Activated CD8-positive, alpha-beta memory T cell treated with anti-CD3 and anti-CD28 coated beads, Interleukin-2, amount 50 U/mL, for 48 hours (primary cell): ENCODE data around the gene C19orf25.
"Not testable (repeated sequence)": the region's sequence is repeated elsewhere in the genome, so short reads cannot be mapped to it uniquely, and the experiment has no call there.

Experiments used
- DNase-seq: peaks from one replicate; pipeline ENCODE4 v3.0.0-alpha.2; 2020

Gene C19orf25

DNA sequence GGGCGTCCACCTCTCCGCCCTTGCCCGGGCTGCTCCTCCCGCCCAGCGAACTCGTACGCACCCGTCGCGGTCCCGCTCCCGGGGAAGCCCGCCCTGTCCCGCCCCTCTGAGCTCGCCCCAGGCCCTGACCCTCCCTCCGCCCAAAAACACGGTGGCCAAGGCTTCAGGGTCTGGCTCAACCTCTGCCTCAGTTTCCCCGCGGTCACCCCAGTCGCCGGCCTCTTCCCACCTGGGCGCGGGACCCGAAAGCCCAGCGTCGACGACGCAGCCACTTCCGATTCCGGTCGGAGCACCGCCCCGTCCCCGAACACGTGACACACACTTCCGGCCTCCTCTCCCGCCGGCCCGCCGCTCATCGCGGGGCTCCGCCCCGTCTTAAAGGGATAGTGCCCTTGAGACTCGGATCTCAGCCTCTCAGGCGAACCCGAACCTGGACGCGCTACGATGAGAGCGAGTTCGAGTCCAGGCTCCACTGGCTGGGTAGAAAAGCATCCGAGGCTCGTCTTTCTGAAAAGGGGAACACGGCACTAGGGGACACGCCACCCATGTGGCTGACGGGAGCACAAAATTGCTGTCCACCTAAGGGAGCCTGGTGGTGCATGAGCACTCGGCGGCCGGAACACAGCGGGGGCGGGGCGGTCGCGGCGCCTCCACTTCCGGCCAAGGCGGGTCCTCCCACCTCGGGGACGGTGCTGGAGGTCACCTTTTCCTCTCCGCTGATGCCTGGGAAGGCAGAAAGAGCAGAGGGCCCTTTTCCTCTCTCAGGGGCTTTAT is at the start of gene C19orf25:
C19orf25 (minus strand) TSS at position 282 of the 774 bp plus-strand sequence. CDS start 312 bp downstream, outside the sequence.
- peak; percentile 94 for DNase-seq

DNA sequence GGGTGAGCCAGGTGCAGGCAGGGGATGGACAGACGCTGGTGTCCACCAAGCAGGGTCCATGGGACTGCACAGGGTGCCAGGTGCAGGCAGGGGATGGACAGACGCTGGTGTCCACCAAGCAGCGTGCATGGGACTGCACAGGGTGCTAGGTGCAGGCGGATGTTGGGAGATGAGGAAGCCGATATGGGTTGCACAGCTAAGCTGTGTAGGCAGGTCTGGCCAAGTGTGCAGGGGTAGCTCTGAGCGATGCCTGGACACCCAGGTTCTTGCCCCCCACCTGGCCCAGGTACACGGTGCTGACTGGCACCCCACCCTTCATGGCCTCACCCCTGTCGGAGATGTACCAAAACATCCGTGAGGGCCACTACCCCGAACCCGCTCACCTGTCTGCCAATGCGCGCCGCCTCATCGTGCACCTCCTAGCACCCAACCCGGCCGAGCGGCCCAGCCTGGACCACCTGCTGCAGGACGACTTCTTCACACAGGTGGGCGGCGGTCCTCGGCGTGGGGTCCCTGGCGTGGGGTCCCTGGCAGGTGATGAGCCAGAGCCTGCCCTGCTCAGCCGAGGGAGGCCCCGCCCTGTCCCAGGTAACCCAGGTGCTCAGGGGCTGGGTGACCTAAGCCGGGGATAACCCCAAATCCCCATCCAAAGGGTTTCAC is 48.8 kb upstream of the C19orf25 start:
- no peak for DNase-seq

DNA sequence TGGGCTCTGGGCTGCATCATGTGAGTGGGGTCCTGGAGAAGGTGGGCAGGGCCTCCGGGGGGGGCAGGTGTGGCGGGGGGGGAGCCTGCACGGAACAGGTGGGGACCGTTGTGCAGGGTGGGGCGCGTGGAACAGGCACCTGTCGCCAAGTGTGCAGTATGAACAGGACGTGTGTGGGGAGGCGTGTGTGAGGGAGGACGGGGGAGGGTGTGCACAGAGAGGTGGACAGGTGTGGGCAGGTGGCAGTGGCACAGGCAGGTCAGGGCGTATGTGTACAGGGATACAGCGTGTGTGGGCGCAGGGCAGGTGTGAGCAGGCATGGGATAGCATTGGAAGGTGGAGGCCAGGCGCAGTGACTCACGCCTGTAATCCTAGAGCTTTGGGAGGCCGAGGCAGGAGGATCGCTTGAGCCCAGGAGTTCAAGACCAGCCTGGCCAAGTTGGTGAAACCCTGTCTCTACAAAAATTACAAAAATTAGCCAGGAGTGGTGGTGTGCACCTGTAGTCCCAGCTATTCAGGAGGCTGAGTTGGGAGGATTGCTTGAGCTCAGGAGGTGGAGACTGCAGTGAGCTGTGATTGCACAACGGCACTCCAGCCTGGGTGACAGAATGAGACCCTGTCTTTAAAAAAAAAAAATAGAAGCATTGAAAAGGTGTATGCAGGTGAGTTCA is 48.1 kb upstream of the C19orf25 start:
- DNase-seq = no peak

DNA sequence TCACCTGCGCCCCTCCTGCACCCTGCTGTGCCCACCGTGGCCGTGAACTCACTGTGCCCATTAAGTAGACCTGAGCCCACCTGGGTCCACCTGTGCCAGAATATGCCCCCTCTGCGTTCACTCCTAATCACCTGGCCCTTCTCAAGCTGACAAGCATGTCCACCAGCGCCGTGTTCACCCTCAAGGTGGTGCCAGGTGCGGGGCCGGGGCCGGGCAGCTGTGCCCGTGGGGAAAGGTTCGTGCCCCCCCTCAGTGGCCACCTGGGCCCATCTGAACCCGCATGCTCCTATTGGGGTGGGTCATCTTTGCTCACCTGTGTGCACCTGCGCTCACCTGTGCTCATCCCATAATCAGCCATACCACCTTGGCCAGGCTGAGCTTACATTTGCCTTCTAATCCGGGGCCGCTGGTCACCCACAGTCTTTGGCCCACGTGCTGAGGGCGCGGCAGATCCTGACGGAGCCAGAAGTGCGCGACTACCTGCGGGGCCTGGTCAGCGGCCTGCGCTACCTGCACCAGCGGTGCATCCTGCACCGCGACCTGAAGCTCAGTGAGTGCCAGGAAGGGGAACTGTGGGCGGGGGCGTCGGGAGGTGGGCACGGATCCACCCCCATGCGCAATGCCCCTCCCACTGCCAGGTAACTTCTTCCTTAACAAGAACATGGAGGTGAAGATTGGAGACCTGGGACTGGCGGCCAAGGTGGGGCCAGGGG is 47.2 kb upstream of the C19orf25 start:
- no peak for DNase-seq

DNA sequence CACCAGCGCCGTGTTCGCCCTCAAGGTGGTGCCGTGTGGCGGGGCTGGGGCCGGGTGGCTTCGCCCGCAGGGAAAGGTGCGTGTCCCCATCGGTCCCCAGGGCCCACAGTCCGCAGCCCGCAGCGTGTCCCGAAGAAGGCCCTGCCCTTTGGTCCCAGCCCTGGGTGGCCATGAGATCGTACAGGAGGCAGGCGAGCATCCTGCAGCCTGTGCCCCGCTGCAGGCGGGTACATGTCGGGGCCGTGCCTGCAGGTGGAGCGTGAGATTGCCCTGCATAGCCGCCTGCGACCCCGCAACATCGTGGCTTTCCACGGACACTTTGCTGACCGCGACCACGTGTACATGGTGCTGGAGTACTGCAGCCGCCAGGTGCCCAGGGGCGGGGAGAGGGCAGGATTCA is 46.3 kb upstream of the C19orf25 start:
- no peak for DNase-seq

DNA sequence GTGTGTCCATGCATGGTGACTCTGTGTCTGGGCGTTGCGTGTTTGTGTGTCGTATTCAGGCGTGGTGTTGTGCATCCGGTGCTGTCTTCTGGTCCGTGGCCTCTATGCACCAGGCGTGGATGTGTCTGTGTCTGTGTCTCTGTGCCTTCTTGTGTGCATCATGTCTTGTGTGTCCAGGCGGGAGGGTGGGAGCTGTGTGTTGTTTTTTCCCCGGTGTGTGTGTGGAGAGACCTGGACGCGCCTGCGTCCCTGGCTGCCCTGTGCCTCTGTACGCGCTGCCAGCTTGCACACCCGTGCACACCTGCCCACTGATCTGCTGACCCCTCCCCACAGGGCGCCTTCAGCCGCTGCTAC is 45.9 kb upstream of the C19orf25 start:
- no peak for DNase-seq

DNA sequence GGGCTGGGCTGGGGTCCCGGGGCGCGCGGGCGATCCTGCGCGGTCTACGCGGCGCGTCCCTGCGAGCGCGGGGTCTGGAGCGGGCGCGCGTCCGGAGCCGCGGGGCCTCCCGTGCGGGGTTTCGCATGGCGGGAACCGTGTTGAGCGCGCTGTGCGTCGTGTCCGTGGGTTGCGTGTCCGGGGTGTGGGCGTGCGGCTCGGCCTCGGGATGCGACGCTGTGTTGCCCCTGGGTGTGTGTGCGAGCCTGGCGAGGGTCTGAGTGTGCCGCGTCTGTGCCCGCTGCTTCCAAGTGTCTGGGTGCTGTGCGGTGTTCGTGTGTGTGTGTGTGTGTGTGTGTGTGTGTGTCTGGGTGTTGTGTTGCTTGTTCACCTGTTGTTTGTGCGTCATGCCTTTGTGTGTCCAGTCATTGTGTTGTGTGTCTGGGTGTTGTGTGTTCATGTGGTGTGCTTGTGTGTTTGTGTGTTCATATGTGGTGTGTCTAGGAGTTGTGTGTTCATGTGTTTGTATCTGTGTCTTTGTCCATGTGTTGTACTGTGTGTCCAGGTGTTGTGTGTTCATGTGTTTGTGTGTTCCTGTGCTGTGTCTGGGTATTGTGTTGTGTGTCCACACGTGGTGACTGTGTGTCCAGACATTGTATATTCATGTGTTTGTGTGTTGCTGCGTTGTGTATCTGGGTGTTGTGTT is 45.4 kb upstream of the C19orf25 start:
- no peak for DNase-seq

DNA sequence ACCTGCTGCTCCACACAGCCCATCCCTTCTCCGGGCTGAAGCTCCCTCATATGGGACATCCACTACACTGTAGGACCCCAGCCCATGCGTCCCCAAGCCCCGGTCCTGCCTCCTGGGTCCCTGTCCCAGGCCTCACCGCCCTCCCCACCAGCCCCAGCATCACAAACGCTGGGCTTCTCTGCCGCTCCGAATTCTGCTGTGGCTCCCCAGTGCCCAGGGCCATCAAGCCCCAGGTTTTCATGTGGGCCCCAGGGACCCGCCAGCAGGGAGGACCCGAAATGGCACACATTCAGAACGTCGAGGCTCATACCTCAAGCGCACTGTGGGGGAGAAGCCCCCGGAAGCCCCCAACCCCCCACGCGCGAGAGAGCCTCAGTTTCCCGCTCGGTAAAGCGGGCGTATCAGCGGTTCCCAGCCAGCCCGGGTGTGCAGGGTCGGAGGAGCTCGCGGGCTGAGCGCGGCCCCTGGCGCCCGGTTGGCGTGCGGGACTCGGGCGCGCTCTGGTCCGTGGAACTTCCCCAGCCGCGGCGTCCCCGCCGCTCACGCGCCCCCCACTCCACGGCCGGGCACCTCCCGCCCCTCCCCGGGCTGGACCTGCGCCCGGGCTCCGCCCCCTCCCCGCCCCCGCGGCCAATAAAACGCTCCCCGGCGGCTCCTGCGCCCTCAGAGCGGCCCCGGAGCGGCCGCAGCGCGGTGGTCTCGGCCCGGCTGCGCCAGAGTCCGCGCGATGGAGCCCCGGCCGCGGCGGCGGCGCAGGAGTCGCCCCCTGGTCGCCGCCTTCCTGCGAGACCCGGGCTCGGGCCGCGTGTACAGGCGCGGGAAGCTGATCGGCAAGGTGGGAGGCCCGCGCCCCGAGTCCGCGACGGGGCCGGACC is 44.6 kb upstream of the C19orf25 start, which contains the start of gene PLK5:
PLK5 (plus strand) TSS at position 666 of the 875 bp plus-strand sequence. CDS start 2,920 bp downstream, outside the sequence.
- DNase-seq = no peak

DNA sequence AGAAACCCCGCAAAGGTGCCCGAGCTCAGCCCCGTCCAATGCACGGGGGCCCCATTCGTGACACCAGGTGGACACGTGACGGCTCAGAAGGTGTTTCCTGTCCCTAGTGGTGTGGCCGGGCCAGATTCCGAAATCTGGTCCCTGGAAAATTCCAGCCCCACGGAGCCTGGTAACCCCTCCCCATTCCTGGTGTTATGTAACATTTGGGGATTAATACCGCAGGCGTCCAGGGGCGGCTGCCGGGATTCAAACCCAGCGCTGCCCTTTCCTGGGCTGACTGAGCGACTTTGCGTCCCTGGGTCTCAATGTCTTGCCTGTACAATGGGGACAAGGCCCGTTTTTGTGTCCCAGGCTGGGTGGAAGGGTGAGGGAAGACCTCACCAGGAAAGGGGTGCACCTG is 43.8 kb upstream of the C19orf25 start:
- no peak for DNase-seq

DNA sequence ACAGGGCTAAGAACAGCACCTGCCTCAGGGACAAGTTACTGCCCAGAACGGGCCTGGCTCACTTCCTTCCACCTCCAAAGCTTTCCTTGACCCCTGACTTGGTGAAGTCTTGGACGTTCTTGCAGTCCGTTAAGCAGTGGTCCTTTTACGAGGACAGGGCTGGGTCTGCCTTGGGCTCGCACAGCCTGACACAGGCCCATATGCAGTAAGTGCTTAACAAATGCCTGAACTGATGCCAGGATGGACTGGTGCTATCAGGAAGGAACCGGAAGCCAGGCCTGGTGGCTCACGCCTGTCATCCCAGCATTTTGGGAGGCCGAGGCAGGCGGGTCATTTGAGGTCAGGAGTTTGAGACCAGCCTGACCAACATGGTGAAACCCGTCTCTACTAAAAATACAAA is 43.0 kb upstream of the C19orf25 start:
- DNase-seq = no peak

DNA sequence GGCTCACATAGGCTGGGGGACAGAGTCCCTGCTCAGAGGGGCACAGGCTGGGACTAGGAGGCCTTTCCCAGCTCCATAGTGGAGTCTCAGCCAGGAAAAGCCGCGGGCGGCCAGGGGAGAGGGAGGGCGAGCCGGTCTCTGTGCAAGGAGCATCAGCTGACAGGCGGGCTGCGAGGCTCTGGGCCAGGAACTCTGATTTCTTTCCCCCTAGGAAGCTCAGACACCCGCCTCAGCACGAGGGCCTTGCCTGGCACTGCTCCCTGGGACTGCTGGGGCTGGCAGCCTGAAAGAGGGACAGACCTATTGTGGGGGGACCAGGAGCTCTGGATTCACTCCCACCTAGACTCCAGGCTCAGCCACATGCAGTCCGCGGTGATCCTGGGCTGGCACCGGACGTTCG is 42.6 kb upstream of the C19orf25 start:
- no peak for DNase-seq

DNA sequence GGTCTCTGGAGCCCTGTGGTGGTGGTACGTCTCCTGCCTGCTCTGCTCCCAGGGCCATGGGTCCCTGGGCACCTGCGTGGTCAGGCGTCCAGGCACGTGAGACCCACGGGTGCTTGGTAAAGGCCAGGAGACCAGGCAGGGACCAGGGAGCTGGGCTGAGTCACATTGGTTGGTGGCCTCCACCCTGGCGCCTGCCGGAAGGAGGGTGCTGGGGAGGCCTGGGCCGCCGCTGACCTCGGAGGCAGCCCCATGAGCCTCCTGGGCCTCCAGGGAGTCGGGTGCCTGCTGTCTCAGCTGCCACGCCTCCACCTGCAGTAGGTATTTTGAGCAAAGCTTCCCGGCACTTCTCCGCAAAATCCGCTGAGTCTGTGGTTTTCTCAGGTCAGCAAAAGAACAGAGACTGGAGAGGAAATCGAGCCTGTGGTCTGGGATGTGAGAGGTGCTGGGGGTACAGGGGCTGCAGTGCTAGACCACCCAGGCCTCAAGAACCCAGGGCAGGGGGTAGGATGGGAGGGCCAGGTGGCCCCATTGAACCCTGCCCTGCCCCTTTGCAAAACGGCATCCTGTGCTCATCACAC is 41.3 kb upstream of the C19orf25 start:
- no peak for DNase-seq

DNA sequence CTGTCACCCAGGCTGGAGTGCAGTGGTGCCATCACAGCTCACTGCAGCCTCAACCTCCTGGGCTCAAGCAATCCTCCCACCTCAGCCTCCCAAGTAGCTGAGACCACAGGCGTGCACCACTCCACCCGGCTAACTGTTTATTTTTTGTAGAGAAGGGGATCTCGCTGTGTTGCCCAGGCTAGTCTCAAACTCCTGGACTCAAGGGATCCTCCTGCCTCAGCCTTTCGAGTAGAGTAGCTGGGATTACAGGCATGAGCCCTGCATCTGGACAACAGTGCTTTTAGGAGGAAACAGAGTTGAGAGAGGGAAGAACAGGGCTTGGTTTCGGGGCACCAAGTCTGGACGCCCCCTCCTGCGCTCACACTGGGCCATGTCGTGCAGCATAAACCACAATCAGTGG is 40.8 kb upstream of the C19orf25 start:
- DNase-seq = not testable (repeated sequence)

DNA sequence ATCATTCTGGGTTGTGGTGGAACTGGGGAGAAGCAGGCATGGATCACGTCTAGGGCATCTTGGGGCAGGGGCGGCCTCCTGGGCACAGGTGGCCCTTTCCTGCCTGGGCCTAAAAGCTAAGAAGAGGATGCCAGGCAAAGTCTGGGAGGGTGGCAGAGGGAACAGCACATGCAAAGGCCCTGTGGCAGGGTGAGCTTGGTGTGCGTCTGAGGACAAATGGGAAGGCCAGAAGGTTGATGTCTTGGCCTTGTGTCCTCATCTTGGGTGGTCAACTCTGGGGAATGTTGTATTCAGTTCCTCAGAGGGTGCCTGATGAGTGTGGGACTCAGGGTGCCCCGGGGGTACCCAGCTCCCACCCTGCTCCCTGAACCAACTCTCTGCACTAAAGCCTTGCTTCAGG is 39.5 kb upstream of the C19orf25 start:
- DNase-seq = no peak

DNA sequence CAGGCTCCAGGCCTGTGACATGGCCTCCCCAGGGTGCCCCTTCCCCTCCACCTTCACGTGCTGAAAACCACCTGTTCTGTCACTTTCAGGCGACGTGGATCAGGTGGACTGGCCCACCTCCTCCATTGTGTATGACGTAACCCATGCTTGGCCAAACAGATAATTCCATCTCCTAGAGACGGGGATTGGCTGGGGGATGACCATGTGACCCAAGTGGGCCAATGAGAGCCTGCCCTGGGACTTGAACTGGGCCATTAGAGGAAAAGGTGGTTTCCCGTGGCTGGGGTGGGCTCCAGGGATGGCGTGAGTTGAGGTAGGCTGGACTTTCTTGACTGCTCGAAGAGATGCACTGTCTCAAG is 37.4 kb upstream of the C19orf25 start:
- DNase-seq = no peak

DNA sequence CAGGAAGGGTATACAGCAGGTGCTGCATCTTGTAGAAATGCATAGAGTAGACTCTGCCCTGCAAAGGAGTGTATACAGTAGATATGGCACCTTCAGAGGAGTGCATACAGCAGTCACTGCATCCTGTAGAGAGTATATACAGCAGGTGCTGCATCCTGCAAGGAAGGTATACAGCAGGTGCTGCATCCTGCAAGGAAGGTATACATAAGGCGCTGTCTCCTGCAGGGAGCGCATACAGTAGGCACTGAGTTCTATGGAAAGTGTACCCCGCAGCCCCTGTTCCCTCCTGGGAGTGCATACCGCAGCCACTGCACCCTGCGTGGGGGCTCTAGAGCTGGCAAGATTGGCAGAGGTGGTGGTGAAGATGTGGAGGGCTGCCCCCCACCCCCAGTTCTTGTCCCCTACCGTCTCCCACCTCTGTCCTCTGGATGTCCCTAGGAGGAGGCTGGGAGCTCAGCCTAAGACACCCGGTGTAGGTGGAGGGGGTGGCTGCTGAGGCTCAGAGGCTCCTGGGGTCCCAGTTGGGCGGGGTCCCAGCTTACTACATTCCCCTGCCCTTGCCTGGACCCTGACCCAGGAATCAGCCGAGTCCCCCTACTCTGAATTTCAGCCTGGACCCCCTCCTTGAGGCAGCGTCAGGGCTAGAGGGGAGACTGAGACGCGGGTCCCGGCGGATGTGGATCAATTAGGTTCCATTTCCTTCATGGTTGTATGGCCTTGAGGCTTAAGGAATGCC is 36.1 kb upstream of the C19orf25 start:
- DNase-seq = no peak

DNA sequence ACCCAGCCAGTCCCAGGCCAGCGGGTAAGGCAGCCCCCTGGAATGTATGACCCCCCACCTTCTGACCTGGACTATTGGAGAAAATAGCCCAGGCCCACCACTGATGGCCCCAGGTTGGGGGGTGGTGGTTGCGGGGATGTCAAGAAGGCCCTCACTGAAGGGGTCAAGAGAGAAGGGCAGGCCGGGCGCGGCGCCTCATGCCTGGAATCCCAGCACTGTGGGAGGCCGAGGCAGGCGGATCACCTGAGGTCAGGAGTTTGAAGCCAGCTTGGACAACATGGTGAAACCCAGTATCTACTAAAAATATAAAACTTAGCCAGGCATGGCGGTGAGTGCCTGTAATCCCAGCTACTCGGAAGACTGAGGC is 35.3 kb upstream of the C19orf25 start:
- DNase-seq = no peak

DNA sequence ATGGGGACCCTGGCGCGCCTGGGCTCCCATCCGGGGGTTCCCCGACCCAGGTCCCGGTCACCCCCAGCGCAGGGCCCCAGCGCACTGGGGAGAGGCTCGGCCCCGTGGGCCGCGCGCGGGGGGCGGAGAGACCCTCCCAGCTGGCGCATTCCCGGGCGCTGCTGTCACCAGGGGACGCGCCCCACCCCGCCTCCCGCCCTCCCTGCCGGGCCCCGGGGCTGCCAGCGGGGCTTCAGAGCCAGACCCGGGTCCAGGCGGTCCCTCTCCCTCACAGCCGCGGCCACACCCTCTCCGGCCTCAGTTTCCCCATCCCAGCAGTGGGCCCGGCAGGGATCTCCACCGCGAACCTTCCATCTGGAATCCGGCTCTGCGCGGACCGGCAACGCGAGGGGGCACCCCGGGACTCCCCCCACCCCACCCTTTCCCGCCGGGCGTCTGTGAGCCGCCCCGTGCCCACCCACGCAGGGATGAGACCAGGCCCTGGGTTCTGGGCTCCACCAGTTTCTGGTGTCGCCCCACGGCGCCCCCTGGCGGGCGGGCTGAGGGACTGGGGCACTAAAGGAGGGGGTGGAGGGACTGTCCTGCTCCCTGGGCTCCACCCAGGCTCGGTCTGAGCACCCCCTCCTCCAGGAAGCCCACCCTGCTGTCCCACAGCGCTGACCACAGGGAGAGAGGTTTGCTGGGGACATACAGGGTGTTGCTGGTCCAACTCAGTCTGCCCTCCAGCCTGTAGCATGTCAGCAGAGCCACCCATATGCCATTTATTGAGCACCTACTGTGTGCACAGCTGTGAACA is 34.7 kb upstream of the C19orf25 start:
- DNase-seq = peak; percentile 91

DNA sequence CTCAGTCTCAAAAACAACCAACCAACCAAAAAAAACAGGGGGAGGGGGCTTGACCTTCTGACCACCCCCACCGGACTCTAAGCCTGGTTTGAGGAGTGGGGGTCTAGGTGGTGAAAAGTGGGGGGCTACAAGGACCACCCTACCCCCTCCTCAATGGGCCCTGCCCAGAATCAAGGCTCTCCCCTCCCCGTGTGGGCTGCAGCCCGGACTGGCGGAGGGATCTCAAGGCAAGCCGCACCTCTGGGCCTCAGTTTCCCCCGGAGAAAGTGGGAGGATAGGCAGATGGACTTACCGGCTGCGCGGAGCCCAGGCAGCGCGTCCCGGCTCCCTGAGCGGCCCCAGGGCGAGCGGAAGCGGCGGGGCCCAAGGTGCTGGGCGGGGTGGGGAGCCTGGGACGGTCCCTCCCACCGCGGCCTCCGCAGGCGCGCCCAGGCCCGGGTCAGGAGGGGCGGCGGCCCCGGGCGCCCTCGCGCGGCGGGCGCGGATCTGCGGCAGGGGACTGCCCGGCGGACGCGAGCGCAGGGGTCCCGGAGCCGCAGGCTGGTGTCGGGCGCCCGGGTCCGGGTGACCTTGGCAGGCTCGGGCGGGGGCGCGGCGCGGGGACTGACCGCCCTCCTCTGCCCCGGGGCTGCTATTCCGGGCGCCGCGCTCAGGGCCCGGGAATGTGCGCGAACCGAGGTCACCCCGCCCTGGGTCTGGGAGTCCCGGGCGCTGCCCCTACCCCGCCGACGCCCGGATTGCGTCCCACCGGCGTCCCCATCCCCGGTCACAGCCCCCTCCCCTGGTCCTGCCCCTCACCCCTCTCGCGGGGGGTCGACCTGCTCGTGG is 33.9 kb upstream of the C19orf25 start, which contains the start of gene ADAMTSL5:
ADAMTSL5 (minus strand) TSS at position 349 of the 828 bp plus-strand sequence. CDS start 2,076 bp downstream, outside the sequence.
- peak; percentile 87 for DNase-seq
